H9 (cell line): ENCODE data around the gene PVALB. TPM values are rescaled to one million over a fixed set of nuclear protein-coding genes. Genes with fewer than 3 reads are reported as not detected.

ENCODE experiments used
- DNase-seq: peaks from one replicate; pipeline ENCODE4 v3.0.0-alpha.2; 2017
- H2AFZ ChIP-seq: one replicate; pipeline ENCODE4 v1.6.1; 2013; ENCODE audit warnings: mild to moderate bottlenecking, low read length, control low read depth, moderate library complexity
- H2AK5ac ChIP-seq: 2 replicates; pipeline ENCODE4 v1.6.1; 2013; ENCODE audit warnings: low read length, control low read depth, mixed read lengths; ENCODE audit not compliant: insufficient read length
- H2BK120ac ChIP-seq: one replicate; pipeline ENCODE4 v1.6.1; 2013; ENCODE audit warnings: low read depth, mild to moderate bottlenecking, low read length, control low read depth, inconsistent platforms; ENCODE audit not compliant: poor library complexity, severe bottlenecking
- H2BK12ac ChIP-seq: 2 replicates; pipeline ENCODE4 v1.6.1; 2013; ENCODE audit warnings: low read length, control low read depth, mixed read lengths, low read depth; ENCODE audit not compliant: insufficient read length
- H2BK15ac ChIP-seq: 2 replicates; pipeline ENCODE4 v1.6.1; 2013; ENCODE audit warnings: low read depth, low read length, control low read depth
- H2BK20ac ChIP-seq: one replicate; pipeline ENCODE4 v1.6.1; 2013; ENCODE audit warnings: low read depth, mild to moderate bottlenecking, low read length, control low read depth, inconsistent platforms; ENCODE audit not compliant: poor library complexity, severe bottlenecking
- H2BK5ac ChIP-seq: 2 replicates; pipeline ENCODE4 v1.6.1; 2013; ENCODE audit warnings: low read length, control low read depth, mixed read lengths; ENCODE audit not compliant: insufficient read length
- H3K14ac ChIP-seq: 2 replicates; pipeline ENCODE4 v1.6.1; 2013; ENCODE audit warnings: low read length, control low read depth; ENCODE audit not compliant: insufficient read depth
- H3K18ac ChIP-seq: 2 replicates; pipeline ENCODE4 v1.6.1; 2013; ENCODE audit warnings: low read depth, mild to moderate bottlenecking, mixed read lengths, low read length, control low read depth; ENCODE audit not compliant: insufficient read length
- H3K23ac ChIP-seq: 2 replicates; pipeline ENCODE4 v1.6.1; 2013; ENCODE audit warnings: low read length, control low read depth, mixed read lengths, low read depth; ENCODE audit not compliant: insufficient read length
- H3K23me2 ChIP-seq: 2 replicates; pipeline ENCODE4 v1.6.1; 2013; ENCODE audit warnings: low read depth, mild to moderate bottlenecking, mixed read lengths, low read length, control low read depth; ENCODE audit not compliant: insufficient read length, poor library complexity, severe bottlenecking
- H3K27ac ChIP-seq: 2 replicates; pipeline ENCODE4 v1.5.1; 2013; ENCODE audit warnings: low read length, control low read depth, mixed read lengths, low read depth; ENCODE audit not compliant: insufficient read length
- H3K27me3 ChIP-seq: 2 replicates; pipeline ENCODE4 v1.6.1; 2013; ENCODE audit warnings: low read length, control low read depth, inconsistent platforms; ENCODE audit not compliant: insufficient read depth
- H3K4ac ChIP-seq: 2 replicates; pipeline ENCODE4 v1.6.1; 2013; ENCODE audit warnings: low read depth, mild to moderate bottlenecking, control low read depth, inconsistent platforms, low read length, moderate library complexity
- H3K4me1 ChIP-seq: 2 replicates; pipeline ENCODE4 v1.6.1; 2013; ENCODE audit warnings: low read length, control low read depth, inconsistent platforms; ENCODE audit not compliant: insufficient read depth
- H3K4me2 ChIP-seq: 2 replicates; pipeline ENCODE4 v1.6.1; 2013; ENCODE audit warnings: low read length, control low read depth, mixed read lengths; ENCODE audit not compliant: insufficient read length, insufficient read depth
- H3K56ac ChIP-seq: 2 replicates; pipeline ENCODE4 v1.6.1; 2013; ENCODE audit warnings: low read depth, mild to moderate bottlenecking, mixed read lengths, low read length, control low read depth; ENCODE audit not compliant: insufficient read length
- H3K79me1 ChIP-seq: 2 replicates; pipeline ENCODE4 v1.6.1; 2013; ENCODE audit warnings: low read depth, mild to moderate bottlenecking, moderate library complexity, low read length, control low read depth, inconsistent platforms; ENCODE audit not compliant: insufficient read depth, poor library complexity, severe bottlenecking
- H3K79me2 ChIP-seq: 2 replicates; pipeline ENCODE4 v1.6.1; 2013; ENCODE audit warnings: low read length, control low read depth, inconsistent platforms; ENCODE audit not compliant: insufficient read depth
- H3K9ac ChIP-seq: 2 replicates; pipeline ENCODE4 v1.6.1; 2013; ENCODE audit warnings: low read length, control low read depth, mixed read lengths; ENCODE audit not compliant: insufficient read length; ENCODE audit errors: extremely low read depth
- H3K9me3 ChIP-seq: one replicate; pipeline ENCODE4 v1.6.1; 2013; ENCODE audit warnings: low read depth, low read length, inconsistent platforms; ENCODE audit not compliant: control insufficient read depth
- H3T11ph ChIP-seq: one replicate; pipeline ENCODE4 v1.6.1; 2013; ENCODE audit warnings: mild to moderate bottlenecking, low read length, control low read depth, inconsistent platforms
- H4K20me1 ChIP-seq: one replicate; pipeline ENCODE4 v1.6.1; 2013; ENCODE audit not compliant: control insufficient read depth, insufficient read length, insufficient read depth
- H4K5ac ChIP-seq: 2 replicates; pipeline ENCODE4 v1.6.1; 2013; ENCODE audit warnings: low read depth, mild to moderate bottlenecking, mixed read lengths, low read length, control low read depth; ENCODE audit not compliant: insufficient read length
- H4K8ac ChIP-seq: replicated peaks from 2 replicates; pipeline ENCODE4 v1.6.1; 2013; ENCODE audit warnings: low read length, control low read depth, mixed read lengths, low read depth; ENCODE audit not compliant: insufficient read length
- H4K91ac ChIP-seq: 2 replicates; pipeline ENCODE4 v1.6.1; 2013; ENCODE audit warnings: low read depth, mild to moderate bottlenecking, moderate library complexity, mixed read lengths, low read length, control low read depth; ENCODE audit not compliant: insufficient read length
- H3K27ac Mint-ChIP-seq, 3 experiments: 2 replicates in 2 of 3; 3 replicates in 1 of 3; pipeline ENCODE4 v1.8.0; 2020 to 2021; ENCODE audit warnings: mixed read lengths in 3 of 3, mild to moderate bottlenecking in 1 of 3, moderate library complexity in 1 of 3
- H3K27me3 Mint-ChIP-seq: 2 replicates; pipeline ENCODE4 v1.8.0; 2021; ENCODE audit warnings: low read depth, mild to moderate bottlenecking, moderate library complexity, mixed read lengths
- H3K36me3 Mint-ChIP-seq, 3 experiments: 2 replicates in 2 of 3; 3 replicates in 1 of 3; pipeline ENCODE4 v1.8.0; 2020 to 2021; ENCODE audit warnings: low read depth in 3 of 3, mixed read lengths in 3 of 3; ENCODE audit not compliant: insufficient read depth in 1 of 3
- H3K4me1 Mint-ChIP-seq, 2 experiments: 2 replicates each; pipeline ENCODE4 v1.8.0; 2020; ENCODE audit warnings: mixed read lengths in 2 of 2
- H3K4me3 Mint-ChIP-seq, 2 experiments: 2 replicates in 1 of 2; 3 replicates in 1 of 2; pipeline ENCODE4 v1.8.0; 2020 to 2021; ENCODE audit warnings: mild to moderate bottlenecking in 2 of 2, mixed read lengths in 2 of 2, moderate library complexity in 1 of 2
- H3K9me3 Mint-ChIP-seq, 2 experiments: 2 replicates in 1 of 2; 3 replicates in 1 of 2; pipeline ENCODE4 v1.8.0; 2020; ENCODE audit warnings: mild to moderate bottlenecking in 2 of 2, mixed read lengths in 2 of 2, moderate library complexity in 1 of 2
- WGBS: extraction: QIAGEN DNeasy Blood & Tissue Kit; methylation state at CpG from one replicate; pipeline ENCODE4 v1.1.7; 2013; ENCODE audit warnings: missing lambda C conversion rate, low lambda C conversion rate, mixed read lengths; ENCODE audit not compliant: insufficient read length; ENCODE audit errors: extremely low coverage; 5-methylcytosine and 5-hydroxymethylcytosine counted together
- total RNA-seq: library from RNA; stranded (reverse); gene quantifications from 2 replicates; pipeline ENCODE4 v1.2.1, GENCODE V29; 2021
- TF ChIP-seq, protein P1 (sequence below): fragments of 200-600 bp; sonication (generic); conservative IDR thresholded peaks from 3 replicates; pipeline ENCODE4 v1.8.0; 2021; ENCODE audit warnings: antibody characterized with exemption, mild to moderate bottlenecking

PVALB gene
- total RNA-seq, 1 experiment from 2014 or later = 2.7 TPM

DNA sequence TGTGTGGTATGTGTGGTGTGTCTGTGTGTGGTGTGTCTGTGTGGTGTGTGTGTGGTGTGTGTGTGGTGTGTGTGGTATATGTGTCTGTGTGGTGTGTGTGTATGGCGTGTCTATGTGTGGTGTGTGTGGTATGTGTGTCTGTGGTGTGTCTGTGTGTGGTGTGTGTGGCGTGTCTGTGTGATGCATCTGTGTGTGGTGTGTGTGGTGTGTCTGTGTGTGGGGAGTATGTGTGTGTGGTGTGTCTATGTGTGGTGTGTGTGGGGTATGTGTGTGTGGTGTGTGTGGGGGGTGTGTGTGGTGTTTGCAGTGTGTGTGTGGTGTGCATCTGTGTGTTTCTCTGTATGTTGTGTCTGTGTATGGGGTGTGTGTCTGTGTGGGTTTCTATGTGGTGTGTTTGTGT, 7.8 kb upstream of the PVALB start:
- Histone ChIP-seq H4K20me1 (no peaks in the 10 kb centered on the region), H2BK120ac (no peak overlapping the region), H2BK20ac (no peak overlapping the region), H2BK5ac (no peak overlapping the region), H3K18ac (peak overlapping the region; percentile 28), H3K27ac (no peak overlapping the region), H2AK5ac (peak overlapping the region; percentile 30), H3K79me1 (no peaks in the 10 kb centered on the region), H3K4me2 (no peak overlapping the region), H4K91ac (peak overlapping the region; percentile 48), H3K9me3 (no peaks in the 10 kb centered on the region), H2AFZ (no peak overlapping the region), H3K14ac (no peak overlapping the region), H3K23me2 (no peaks in the 10 kb centered on the region), H2BK15ac (no peak overlapping the region), H3K23ac (no peak overlapping the region), H4K8ac (no peak overlapping the region), H4K5ac (no peak overlapping the region), H3K4me1 (no peaks in the 10 kb centered on the region), H3K56ac (no peak overlapping the region), H3K4ac (no peak overlapping the region), H3K9ac (no peak overlapping the region), H3T11ph (no peak overlapping the region), H2BK12ac (no peak overlapping the region), H3K27me3 (no peaks in the 10 kb centered on the region; the same call in 1 of the 2 replicates), H3K79me2 (no peaks in the 10 kb centered on the region)
- Mint-ChIP-seq H3K4me1 (peaks cover 22 to 29% of the 10 kb centered on the region in 2 experiments), H3K9me3 (no peaks in the 10 kb centered on the region; a peak in 1 of 5 replicates), H3K27ac (peak overlapping the region in 1 of 3 experiments; percentile 61; a peak in 2 of 7 replicates), H3K4me3 (no peak overlapping the region; a peak in 1 of 5 replicates), H3K36me3 (no peaks in the 10 kb centered on the region), H3K27me3 (peaks cover 28% of the 10 kb centered on the region)
- DNase-seq = no peak
- TF ChIP-seq, protein P1, sequence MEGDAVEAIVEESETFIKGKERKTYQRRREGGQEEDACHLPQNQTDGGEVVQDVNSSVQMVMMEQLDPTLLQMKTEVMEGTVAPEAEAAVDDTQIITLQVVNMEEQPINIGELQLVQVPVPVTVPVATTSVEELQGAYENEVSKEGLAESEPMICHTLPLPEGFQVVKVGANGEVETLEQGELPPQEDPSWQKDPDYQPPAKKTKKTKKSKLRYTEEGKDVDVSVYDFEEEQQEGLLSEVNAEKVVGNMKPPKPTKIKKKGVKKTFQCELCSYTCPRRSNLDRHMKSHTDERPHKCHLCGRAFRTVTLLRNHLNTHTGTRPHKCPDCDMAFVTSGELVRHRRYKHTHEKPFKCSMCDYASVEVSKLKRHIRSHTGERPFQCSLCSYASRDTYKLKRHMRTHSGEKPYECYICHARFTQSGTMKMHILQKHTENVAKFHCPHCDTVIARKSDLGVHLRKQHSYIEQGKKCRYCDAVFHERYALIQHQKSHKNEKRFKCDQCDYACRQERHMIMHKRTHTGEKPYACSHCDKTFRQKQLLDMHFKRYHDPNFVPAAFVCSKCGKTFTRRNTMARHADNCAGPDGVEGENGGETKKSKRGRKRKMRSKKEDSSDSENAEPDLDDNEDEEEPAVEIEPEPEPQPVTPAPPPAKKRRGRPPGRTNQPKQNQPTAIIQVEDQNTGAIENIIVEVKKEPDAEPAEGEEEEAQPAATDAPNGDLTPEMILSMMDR = no peak
- no CpG with 5 or more reads among the region's 2 CpGs for WGBS
